BE2C (cell line): ENCODE data around the gene VAV3.

ENCODE experiments used
- DNase-seq: peaks from one replicate; pipeline ENCODE4 v3.0.0-alpha.2; 2020
- H3K27me3 ChIP-seq: fragments of 250-450 bp; sonication (Bioruptor Pico); 2 replicates; pipeline ENCODE4 v1.5.1; 2020; ENCODE audit warnings: mild to moderate bottlenecking
- H3K36me3 ChIP-seq: fragments of 250-450 bp; sonication (Bioruptor Pico); 2 replicates; pipeline ENCODE4 v1.5.1; 2020; ENCODE audit warnings: mild to moderate bottlenecking
- H3K4me1 ChIP-seq: fragments of 250-450 bp; sonication (Bioruptor Pico); 2 replicates; pipeline ENCODE4 v1.5.1; 2020
- H3K4me3 ChIP-seq: 2 replicates; pipeline ENCODE4 v1.5.1; 2011; ENCODE audit warnings: low read depth, low read length
- H3K9me3 ChIP-seq: fragments of 250-450 bp; sonication (Bioruptor Pico); 2 replicates; pipeline ENCODE4 v1.5.1; 2020
- TF ChIP-seq, protein P1 (sequence below): IDR thresholded peaks from 2 replicates; pipeline ENCODE4 v1.5.1; 2012; ENCODE audit warnings: mild to moderate bottlenecking, low read depth, low read length

Gene VAV3

DNA sequence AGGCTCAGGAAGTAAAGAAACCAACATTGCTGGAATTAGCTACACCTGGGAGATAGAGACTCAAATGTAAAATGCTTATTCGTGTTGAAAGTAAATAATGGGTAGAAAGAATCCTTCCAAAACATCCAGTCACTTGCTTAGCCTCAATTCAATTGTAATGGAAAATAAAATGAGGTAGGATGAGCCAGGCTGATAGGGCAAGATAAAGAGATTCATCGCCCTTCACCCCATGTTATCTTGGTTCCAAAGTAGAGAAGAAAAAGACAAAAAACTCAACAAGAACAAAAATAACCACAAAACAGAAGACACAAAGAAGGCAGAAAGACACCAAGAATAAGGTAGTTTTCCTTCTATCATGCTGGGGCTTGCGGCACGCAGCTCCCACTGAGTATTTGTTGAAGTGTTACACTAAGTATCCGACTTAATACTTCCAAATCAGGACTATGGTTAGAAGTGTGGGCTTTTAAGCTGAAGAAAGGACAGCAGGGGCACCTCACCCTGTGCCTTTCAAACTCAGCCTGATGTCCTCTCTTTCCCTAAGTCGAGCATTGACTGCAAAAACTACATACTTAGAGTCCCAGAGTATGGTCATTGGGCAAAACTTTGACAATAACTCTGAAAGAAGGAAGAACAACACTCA lies 202.1 kb downstream of the VAV3 start:
- Histone ChIP-seq H3K4me3 (no peak overlapping the region), H3K36me3 (no peaks in the 10 kb centered on the region)
- TF ChIP-seq, protein P1, sequence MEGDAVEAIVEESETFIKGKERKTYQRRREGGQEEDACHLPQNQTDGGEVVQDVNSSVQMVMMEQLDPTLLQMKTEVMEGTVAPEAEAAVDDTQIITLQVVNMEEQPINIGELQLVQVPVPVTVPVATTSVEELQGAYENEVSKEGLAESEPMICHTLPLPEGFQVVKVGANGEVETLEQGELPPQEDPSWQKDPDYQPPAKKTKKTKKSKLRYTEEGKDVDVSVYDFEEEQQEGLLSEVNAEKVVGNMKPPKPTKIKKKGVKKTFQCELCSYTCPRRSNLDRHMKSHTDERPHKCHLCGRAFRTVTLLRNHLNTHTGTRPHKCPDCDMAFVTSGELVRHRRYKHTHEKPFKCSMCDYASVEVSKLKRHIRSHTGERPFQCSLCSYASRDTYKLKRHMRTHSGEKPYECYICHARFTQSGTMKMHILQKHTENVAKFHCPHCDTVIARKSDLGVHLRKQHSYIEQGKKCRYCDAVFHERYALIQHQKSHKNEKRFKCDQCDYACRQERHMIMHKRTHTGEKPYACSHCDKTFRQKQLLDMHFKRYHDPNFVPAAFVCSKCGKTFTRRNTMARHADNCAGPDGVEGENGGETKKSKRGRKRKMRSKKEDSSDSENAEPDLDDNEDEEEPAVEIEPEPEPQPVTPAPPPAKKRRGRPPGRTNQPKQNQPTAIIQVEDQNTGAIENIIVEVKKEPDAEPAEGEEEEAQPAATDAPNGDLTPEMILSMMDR = no peak

DNA sequence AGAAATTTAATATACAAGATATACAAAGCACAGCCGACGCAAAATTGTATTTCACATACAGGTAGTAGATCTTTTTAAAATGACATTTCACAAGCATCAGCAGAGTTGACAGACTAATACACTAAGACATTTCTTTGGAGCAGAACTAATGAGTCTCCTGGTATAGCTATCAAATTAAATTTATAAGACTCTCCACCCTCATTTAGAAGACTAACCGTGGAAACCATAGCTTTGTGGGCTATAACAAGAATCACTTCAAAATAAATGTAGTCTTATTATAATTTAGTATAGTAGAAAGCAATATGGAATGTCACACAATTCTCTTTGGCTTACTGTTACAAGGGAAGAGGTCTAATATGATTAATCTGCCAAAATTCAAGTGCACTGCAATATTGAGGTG lies 204.9 kb downstream of the VAV3 start:
- H3K4me1 ChIP-seq = no peaks in the 10 kb centered on the region
- no peaks in the 10 kb centered on the region for H3K9me3 ChIP-seq
- H3K27me3 ChIP-seq = no peaks in the 10 kb centered on the region
- no peak for DNase-seq
- H3K4me3 ChIP-seq = no peak overlapping the region
- H3K36me3 ChIP-seq = no peaks in the 10 kb centered on the region
- TF ChIP-seq, protein P1 = no peak

More for the DNA sequence above, 202.1 kb downstream of the VAV3 start:
- Histone ChIP-seq H3K9me3 (no peaks in the 10 kb centered on the region), H3K27me3 (no peaks in the 10 kb centered on the region; the same call in 1 of the 2 replicates), H3K4me1 (no peaks in the 10 kb centered on the region)
- no peak for DNase-seq

DNA sequence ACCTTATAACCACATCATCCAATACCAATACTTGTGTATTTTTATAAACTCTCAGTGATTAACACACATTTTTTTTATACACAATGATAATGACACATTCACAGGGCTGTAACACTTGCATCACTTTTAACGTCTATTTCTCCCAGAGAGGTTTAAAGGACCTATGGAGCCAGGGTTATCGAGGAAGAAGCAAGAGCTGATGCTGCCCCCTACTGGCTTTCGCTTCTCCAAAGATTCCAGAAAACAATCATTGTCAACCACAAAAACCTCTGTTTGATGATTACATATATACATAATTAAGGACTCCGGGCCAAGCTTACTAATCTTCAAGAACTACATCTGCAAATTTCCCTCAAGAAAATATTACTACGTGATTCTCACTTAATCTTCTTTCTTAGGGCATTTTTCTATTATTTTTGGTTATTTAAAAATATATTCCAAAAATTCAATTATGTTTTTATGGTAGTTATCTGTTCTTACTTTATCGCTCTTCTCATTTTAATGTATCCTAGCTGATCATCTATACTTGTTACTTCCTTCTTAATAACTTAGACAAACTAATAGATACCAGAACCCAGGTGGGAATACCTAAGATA lies 214.5 kb downstream of the VAV3 start:
- no peak overlapping the region for H3K4me3 ChIP-seq
- H3K9me3 ChIP-seq = no peaks in the 10 kb centered on the region
- peak; percentile 84 for DNase-seq
- H3K36me3 ChIP-seq = no peaks in the 10 kb centered on the region
- H3K27me3 ChIP-seq = no peaks in the 10 kb centered on the region
- H3K4me1 ChIP-seq = no peaks in the 10 kb centered on the region; the same call in 1 of the 2 replicates
- TF ChIP-seq, protein P1 = peak; percentile 92

DNA sequence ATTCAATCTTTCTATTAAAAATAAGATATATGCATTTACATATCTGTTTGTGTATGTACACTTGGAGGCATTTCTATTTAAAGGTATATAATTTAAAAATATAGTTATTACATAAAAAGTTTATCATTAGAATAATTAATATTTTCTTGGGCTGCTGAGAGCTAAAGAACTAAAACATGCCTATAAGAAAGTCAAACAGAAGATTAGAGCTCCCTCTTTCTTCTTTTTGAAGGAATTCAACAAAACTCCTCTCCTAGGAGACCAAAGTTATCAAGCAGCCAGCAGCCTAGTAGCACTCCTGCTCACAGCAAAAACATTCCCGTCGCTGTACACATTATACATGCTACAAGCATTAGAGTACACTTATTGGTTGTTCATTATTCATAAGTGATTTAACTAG lies 216.4 kb downstream of the VAV3 start:
- Histone ChIP-seq H3K36me3 (no peaks in the 10 kb centered on the region), H3K4me1 (no peaks in the 10 kb centered on the region; the same call in 1 of the 2 replicates), H3K4me3 (no peak overlapping the region), H3K9me3 (no peaks in the 10 kb centered on the region), H3K27me3 (no peaks in the 10 kb centered on the region)
- TF ChIP-seq, protein P1 = peak; percentile 50
- no peak for DNase-seq

DNA sequence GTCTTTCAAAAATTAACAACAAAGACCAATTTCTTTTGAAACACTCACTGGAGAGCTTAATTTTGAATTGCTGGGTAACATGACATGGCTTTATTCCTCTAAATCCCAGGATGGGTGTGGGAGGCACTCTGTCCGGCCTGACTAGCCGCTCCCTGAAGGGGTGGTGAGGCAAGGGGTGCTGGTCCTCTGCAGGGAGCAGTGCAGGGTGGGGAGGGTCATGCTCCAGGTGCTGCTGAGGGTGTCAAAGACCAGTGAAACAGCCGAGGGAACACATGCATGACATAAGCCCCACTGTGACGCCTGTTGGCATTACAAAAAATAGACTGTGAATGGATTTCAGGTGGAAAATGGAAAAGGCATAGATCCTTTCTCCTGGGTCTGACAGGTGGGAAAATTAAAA lies 223.7 kb downstream of the VAV3 start:
- H3K9me3 ChIP-seq = no peaks in the 10 kb centered on the region
- no peak for DNase-seq
- H3K27me3 ChIP-seq = no peaks in the 10 kb centered on the region
- no peaks in the 10 kb centered on the region for H3K36me3 ChIP-seq
- no peak overlapping the region for H3K4me3 ChIP-seq
- H3K4me1 ChIP-seq = no peaks in the 10 kb centered on the region
- TF ChIP-seq, protein P1 = no peak

DNA sequence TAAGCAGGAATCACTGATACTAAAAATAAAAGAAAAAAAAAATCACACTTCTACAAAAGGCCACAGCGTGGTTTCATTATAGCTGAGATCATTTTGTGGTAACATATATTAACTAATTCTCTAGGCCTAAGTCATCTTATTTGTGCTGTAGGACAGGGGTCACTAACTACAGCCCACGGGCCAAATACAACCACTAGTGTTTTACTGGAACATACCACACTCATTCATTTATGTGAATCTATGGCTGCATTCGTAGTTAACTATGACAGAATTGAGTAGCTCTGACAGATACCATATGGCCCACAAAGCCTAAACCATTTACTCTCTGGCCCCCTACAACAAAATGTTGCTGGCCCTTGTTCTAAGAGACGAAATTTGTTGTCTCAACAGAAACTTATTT lies 224.4 kb downstream of the VAV3 start:
- H3K4me1 ChIP-seq = no peaks in the 10 kb centered on the region
- no peaks in the 10 kb centered on the region for H3K9me3 ChIP-seq
- H3K36me3 ChIP-seq = no peaks in the 10 kb centered on the region

More for the DNA sequence above, 224.4 kb downstream of the VAV3 start:
- H3K27me3 ChIP-seq = no peaks in the 10 kb centered on the region
- no peak for DNase-seq
- no peak overlapping the region for H3K4me3 ChIP-seq
- TF ChIP-seq, protein P1 = no peak
